Mesenteric fat pad (tissue), 1 donor: Measurements from ENCODE around the gene TNFRSF6B. TPM values are rescaled to one million over a fixed set of nuclear protein-coding genes. Genes with fewer than 3 reads are reported as not detected.

ENCODE experiments used
- DNase-seq: peaks from one replicate; pipeline ENCODE4 v3.0.0-alpha.2; 2020; ENCODE audit warnings: low spot score
- total RNA-seq: library from RNA; stranded (reverse); fragmentation: NEBNext Ultra II Directional; extraction: Animal tissue kit (Norgen Biotek cat#: 25700); gene quantifications from one replicate; pipeline ENCODE4 v1.2.1, GENCODE V29; 2021
- donor health status: DM: yes; HTN: yes; CAD: no.

Gene TNFRSF6B
- total RNA-seq, 1 donor from 2014 or later = 4.7 TPM

DNA sequence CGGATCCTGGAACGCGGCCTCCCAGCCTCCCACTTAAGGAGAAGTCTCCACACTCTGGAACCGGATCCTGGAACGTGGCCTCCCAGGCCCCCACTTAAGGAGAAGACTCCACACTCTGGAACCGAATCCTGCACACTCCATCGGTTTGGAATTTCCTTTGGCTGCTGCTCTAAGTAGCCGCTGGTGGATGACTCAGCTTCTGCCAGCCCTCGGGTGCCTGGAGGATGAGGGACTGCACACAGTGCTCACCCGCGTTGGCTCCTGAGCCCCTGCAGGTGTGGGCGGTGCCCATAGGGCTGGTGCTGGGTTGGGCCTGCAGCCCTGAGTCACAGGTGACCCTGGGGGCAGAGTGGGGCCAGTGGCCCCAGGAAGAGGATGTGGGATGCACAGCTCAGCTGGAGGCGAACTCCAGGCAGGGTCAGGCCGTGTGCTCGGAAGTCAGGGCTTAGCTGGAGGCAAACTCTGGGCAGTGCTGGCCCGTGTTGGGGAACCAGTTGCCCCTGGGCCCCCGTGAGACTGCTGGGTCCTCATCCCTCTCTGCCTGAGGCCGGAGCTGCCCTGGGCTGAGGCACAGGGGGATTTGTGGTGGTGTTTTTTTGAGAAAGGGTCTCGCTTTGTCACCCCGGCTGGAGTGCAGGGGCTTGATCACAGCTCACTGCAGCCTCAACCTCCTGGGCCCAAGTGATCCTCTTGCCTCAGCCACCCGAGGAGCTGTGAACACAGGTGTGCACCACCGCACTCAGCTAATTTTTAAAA is 13.9 kb upstream of the TNFRSF6B start:
- no peak for DNase-seq

DNA sequence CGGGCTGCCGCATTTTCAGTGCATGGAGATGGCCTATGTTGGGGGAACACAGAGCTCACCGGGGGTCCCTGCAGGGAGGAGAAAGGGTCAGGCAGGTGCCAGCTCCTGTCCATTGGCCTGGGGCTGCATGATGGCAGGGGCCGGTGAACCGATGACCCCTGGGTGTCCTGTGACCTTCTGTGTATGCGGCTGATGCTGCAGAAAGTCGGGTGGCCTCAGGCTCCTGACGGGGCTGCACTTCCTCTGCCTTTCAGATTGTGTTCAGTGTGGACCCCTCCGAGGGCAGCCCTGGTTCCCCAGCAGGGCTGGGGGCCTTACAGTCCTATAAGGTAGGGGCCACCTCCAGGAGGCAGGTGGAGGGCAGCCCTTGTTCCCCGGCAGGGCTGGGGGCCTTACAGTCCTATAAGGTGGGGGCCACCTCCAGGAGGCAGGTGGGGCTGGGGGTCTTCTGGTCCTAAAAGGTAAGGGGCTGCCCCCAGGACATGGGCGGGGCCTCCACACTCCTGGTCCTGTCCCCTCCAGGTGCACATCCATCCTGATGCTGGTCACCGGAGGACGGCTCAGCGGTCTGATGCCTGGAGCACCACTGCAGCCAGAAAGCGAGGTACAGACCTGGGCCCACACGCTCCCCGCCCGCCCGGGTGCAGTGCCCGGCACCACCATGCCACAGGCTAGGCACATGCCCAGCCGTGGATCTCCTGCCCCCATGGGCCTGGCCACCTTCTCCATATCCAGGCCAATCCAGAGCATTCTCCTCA is 11.0 kb upstream of the TNFRSF6B start:
- no peak for DNase-seq

GRCh38 chr20:63686094-63686491 is 10.4 kb upstream of the TNFRSF6B start:
- DNase-seq = no peak

GRCh38 chr20:63686492-63687321 is 9.7 kb upstream of the TNFRSF6B start:
- DNase-seq = peak; percentile 94

DNA sequence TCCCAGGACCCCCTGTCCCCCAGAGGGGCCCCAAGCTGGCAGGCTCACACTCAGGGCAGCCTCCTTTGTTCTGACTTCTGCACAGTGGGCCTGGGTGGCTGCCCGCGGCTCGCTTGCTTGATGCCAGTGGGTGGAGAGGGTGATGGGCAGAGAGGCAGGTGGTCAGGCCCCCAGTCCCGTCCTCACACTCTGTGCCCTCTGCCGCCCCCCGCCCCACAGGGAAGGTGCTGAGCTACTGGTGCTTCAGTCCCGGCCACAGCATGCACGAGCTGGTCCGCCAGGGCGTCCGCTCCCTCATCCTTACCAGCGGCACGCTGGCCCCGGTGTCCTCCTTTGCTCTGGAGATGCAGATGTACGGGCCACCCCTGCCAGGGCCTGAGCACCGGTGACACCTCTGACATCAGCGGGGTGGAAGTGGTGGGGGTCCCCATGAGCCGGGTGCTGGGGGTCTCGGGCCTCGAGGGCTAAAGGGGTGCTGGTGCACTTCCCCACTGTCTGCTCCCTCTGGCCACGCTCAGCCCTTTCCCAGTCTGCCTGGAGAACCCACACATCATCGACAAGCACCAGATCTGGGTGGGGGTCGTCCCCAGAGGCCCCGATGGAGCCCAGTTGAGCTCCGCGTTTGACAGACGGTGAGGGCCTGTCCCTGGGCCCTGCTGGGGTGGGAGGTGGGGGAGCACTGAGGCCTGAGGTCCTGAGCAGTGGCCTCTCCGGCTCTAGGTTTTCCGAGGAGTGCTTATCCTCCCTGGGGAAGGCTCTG is 8.9 kb upstream of the TNFRSF6B start:
- no peak for DNase-seq

GRCh38 chr20:63688228-63689045 is 8.0 kb upstream of the TNFRSF6B start:
- DNase-seq = no peak

- no peak for DNase-seq
Observed at GRCh38 chr20:63689046-63690002, 7.1 kb upstream of the TNFRSF6B start.

DNA sequence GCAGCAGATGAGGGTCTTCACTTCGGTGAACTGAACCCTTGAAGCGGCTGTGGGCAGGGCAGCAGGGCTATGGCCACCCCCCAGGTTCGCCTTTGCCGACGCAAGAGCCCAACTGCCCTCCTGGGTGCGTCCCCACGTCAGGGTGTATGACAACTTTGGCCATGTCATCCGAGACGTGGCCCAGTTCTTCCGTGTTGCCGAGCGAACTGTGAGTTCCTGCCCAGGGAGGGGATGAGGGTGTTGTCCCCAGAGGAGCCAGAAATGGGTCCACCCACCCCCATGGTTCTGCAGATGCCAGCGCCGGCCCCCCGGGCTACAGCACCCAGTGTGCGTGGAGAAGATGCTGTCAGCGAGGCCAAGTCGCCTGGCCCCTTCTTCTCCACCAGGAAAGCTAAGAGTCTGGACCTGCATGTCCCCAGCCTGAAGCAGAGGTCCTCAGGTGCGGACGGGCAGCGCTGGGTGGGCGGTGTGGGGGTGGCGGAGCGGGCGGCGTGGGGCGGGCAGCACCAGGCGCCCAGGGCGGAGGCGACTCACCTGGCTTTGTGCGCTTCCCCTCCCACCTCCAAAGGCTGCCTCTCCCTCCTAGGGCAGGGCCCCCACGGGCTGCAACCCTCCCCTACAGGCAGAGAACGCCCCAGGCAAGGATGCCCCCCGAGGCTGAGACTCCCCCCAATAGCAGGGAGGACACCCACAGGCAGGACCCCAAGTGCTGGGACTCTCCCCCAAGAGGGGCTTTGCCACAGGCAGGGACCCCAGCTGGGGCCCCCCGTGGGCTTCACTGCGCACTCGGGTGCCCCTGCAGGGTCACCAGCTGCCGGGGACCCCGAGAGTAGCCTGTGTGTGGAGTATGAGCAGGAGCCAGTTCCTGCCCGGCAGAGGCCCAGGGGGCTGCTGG is 6.2 kb upstream of the TNFRSF6B start:
- DNase-seq = no peak

GRCh38 chr20:63690898-63691710 is 5.3 kb upstream of the TNFRSF6B start:
- DNase-seq = no peak

DNA sequence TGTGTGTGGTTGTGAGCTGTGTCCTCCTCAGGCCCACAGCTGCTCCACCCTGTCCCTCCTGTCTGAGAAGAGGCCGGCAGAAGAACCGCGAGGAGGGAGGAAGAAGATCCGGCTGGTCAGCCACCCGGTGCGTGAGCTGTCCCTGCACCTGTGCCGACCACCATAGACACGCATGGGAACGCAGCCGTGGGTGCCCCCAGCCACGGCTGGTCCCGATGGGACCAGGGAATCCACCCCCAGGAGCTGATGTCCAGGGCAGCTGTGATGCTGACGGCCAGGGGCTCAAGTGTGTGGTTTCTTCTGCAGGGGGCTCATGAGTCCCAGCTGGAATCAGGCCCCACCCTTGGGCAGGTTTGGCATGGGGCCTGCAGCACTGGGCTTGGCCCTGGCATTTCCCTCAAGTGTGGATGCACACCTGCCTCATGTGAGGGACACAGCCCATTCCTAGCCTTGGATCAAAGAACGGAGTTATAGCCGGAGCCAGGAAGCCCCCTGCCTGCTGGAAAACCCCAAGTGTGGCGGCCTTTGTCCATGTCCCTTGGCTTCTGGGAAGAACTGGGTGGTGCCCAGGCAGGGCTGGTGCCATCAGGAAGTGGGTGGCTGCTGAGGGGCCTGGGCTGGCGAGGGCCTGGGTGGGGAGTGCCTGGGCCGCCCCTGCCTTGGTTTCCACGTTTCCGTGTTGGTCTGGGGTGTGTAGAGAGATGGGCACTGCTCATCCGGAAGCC is 4.6 kb upstream of the TNFRSF6B start:
- no peak for DNase-seq

GRCh38 chr20:63692436-63693082 is 3.9 kb upstream of the TNFRSF6B start:
- no peak for DNase-seq

- no peak for DNase-seq
Observed at GRCh38 chr20:63693083-63693732, 3.2 kb upstream of the TNFRSF6B start.

- no peak for DNase-seq
Observed at GRCh38 chr20:63693733-63694583, 2.5 kb upstream of the TNFRSF6B start.
